Non-pigmented ciliary epithelial cell (primary cell): ENCODE data around the gene SCT.
"Not testable (repeated sequence)": the region's sequence is repeated elsewhere in the genome, so short reads cannot be mapped to it uniquely, and the experiment has no call there.

Experiments
- DNase-seq: peaks from one replicate; pipeline ENCODE4 v3.0.0-alpha.2; 2010; ENCODE audit warnings: low read depth

SCT gene, protein sequence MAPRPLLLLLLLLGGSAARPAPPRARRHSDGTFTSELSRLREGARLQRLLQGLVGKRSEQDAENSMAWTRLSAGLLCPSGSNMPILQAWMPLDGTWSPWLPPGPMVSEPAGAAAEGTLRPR

DNA sequence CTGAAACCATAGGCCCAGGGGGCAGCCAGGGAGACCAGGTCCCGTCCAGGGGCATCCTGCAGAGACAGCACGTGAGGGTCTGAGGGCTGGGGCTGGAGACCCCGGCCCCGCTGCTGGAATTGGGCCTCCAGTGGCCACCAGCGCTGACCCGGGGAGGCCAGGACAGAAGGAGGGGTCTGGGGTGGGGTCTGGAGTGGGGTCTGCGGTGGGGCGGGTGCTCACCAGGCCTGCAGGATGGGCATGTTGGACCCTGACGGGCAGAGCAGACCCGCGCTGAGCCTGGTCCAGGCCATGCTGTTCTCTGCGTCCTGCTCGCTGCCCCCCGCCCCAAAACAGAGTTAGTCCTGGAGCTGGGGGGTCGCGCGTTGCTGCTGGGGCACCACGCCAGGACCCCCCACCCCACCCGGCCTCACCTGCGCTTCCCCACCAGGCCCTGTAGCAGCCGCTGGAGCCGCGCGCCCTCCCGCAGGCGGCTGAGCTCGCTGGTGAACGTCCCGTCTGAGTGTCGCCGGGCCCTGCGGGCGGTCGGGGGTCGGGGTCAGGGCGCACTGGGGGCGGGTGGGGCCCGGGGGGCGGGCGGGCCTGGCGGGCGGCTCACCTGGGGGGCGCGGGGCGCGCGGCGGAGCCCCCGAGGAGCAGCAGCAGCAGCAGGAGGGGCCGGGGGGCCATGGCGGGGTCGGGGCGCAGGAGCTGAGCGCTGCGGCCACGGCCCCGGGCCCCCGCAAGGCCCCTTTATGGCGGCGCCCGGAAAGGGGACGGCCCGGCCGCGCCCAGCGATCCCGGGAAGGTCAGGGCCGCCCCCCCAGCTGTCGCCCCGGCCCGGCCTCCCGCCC lies at the start of gene SCT:
TSS of gene SCT (minus strand) at position 707 of the 833 bp plus-strand sequence. CDS start at position 669, 38 bp downstream.
- DNase-seq, result no peak

DNA sequence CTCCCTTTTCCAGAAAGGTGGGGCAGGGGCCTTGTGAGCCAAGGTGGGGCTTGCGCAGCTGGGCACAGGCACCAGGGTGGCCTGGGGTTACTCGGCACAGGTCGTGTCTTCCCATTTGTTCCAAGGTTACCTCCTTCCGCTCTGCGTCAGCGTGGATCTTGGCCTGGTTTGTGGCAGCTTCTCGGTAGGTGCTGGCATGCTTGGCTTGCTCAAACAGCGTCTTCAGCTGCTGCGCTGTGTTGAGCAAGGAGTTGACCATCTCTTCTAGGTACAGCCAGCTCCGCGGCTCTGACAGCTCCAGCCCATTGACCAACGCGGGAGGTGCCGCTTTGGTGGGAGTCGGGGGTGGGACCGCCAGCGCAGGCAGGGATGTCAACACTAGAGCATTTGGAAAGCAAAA lies 47.4 kb upstream of the SCT start:
- DNase-seq, result no peak

DNA sequence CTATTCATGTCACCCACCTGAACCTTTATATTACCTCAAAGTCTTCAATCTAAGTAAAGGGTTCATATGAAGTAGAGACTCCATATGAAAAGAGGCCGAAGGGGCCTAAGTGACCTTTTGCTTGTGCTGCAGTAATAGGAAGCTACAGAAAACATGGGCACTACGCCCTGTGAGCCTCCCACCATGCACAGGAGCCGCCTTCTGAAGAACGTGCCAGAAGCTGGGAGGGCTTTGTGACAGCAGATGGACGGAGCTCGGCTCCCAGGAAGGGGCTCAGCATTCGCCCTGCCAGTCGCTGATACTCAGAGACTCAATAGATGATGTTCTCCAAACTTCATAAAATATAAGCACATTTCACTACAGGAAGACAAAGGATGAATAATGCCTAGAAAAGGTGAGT lies 46.9 kb upstream of the SCT start:
- no peak for DNase-seq

DNA sequence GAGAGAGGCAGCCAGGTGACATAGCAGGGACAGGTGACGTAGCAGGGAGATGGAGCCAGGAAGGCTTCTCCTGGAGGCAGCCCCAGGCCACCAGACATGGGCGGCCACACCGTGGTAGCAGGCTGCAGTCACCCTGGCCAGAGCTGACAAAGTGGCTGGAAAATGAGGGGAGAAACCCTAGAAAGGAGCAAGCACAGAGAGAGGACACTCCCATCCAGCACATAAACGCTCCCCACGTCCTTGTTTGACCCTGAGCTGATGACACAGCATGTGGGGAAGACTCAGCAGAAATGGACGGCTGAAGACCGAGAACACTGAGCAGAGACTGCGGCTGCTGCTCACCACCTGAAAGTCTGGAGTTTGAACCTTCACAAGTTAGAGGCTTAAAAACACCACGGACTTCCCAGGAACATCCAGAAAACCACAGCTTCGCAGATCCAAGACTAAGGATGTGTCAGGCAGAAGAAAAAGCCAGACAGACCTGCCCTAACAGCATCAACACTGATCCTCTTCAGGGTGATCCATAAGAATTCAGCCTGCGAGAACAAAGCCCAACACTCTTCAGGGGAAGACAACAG lies 38.8 kb upstream of the SCT start:
- no peak for DNase-seq

DNA sequence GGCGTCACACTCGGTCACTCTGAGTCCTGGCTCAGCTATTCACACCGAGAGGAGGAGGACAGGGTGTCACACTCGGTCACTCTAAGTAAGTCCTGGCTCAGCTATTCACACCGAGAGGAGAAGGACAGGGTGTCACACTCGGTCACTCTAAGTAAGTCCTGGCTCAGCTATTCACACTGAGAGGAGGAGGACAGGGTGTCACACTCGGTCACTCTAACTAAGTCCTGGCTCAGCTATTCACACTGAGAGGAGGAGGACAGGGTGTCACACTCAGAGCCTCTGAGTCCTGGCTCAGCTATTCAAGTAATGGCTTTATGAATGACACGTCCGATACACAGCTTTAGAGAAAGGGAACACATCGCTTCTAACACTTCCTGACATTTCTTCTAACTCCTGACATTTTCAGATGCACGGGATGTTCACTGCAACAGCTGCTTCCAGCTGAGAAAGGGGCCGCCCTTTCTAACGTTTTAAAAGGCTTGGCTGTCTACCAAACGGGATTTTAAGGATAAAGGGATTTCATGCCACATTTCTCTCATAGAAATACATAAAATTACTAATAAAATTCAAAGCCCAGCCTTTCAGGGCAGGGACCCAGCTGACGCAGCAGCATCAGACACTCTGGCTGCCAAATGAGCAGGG lies 38.2 kb upstream of the SCT start:
- DNase-seq, result no peak

DNA sequence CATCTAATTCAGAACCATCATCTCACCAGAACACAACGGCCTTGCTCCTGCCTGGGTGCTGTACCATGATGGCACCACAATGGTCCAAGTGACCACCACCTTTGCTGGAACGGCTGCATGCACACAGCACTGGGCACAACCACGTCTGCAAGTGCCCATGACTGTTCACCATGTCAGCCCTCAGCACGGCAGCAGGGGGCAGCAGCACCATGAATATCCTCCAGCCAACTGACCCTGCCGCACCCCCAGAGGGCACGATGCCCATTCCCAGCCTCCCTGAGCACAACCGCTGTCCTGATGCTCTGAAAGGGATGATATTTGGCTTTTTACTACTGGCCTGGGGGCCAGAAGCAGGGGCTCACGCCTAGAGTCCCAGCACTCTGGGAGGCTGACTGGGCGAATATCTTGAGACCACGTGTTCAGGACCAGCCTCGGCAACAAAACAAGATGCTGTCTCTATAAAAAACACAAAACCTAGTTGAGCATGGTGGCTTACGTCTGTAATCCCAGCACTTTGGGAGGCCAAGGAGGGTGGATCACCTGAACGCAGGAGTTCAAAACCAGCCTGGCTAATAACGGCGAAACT lies 35.8 kb upstream of the SCT start:
- no peak for DNase-seq

DNA sequence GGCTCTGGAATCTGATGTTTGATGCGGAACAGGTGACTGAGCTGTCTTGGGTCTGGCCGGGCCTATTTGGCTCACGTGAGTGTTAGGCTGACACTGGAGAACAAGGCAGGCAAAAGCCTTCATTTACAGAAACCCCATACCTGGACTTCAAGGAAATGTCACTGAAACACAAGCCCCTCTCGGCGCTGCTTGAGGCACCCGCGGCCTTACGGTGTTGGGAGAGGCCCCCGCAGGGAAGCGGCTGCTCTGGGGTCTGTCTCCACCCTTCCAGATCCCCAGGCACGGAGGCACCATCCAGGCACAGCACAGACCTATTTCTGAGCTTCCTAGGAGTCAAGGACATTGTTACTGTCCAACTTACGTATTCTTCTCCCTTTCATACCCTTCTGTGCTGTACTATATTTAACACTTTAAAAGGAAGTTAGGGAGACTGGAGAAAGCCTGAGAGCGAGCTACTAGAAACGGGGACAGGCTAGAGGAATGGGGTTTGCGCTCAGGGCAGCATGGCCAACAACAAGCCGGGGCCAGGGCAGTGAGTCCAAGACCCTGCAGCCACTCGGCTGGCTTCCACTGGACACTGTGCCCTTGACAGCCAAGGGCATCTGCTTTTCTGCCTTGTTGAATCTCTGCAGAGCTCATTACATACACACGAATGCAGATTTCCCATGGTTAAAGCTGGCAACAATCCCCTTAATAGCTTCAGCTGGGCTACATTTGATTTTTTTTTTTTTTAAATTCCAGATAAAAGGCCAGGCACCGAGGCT lies 33.9 kb upstream of the SCT start:
- DNase-seq, result no peak

DNA sequence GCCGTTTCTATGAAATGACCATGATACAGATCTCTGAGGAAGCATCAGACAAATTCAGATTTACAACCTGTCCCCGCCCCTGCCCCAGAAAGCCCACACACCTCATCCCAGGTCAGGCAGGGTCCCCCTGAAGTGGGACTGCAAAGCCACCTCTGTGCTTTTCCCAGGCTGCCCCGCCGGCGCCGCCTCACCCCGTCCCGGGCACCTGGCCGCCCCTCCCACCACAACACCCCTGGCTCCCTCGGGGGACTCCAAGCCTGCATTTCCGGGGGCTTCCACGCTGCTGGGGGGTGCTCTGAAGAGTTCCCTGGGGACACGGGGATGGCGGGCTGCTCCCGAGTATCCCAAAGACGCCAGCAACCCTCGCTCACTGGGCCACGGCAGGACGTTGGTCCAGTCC lies 33.3 kb upstream of the SCT start:
- no peak for DNase-seq

DNA sequence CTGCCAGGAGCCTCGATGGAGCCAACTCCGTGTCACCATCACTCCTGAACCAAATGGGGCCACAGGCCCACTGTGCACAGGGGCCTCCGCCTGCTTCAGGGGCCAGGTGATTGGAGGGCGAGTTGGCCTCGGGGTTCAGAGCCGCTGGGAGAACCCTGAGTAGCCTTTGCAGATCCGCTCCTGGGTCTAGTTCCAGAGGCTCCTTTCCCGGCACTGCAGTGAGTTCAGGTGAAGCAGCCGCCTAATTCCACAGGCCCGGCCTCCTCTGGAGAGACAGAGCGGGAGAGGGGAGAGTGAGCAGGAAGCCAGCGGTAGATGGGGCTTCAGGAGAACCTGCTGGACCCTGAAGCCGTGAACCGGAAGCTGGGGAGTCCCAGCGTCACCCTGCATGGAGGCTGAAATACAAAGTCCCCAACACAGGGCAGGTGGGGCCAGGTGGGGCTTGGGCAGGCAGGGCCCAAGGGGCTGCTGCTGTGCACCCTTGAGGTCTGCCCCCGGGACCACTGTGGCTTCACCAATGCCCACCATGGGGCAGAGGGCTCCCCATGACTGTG lies 32.6 kb upstream of the SCT start:
- no peak for DNase-seq

DNA sequence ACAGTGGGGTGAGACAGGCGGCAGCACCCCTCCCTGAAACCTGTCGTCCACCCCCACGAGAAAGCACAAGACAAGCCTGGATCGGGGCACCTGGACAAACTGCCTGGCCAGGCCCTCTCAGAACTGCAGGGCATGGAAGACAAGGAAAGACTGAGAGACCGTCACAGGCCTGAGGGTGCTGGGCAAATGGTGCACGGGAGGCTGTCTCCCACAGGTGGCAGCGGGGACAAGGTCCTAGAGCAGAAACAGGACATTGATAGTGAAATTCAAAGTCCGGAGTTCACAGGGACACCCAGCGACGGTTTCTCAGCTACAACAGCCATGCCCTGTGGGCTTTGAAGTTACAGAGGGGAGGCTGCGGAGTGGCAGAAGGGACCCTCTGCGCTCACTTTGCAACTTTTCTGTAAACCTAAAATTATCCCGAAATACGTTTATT lies 30.7 kb upstream of the SCT start:
- DNase-seq, result no peak

DNA sequence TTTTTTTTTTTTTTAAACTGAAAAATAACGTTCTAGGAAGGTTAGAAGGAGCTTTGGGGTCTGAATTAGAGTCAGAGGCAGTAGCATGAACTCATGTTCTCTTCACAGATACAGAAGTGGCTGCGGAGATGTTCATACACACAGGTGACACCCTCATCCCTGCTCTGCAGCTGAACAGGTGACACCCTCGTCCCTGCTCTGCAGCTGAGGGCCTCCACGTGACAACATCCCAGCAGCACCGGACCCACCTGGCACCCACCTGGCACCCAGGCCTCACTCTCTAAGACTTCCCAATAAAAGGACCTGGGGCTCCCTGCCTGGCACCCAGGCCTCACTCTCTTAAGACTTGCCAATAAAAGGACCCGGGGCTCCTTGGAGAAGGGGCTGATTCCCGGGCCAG lies 29.9 kb upstream of the SCT start:
- no peak for DNase-seq

DNA sequence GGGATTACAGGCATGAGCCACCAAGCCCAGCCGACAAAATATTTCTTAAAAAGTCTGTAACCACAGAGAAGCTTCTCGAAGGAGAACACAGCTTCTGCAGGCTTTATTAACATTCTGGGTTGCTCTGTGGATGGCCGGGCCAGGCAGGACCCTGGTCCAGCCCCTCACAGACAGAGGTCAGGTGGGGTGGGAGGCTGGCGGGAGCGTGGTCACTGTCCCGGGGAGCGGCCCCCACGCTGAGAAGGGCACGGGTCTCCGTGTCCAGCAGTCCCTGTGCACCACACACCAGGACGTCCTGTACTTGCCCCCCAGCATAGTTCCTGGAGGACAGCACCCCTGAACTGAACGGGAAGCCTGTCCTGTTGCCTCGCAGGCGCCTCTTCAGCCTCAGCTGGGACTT lies 29.4 kb upstream of the SCT start:
- DNase-seq, result no peak

DNA sequence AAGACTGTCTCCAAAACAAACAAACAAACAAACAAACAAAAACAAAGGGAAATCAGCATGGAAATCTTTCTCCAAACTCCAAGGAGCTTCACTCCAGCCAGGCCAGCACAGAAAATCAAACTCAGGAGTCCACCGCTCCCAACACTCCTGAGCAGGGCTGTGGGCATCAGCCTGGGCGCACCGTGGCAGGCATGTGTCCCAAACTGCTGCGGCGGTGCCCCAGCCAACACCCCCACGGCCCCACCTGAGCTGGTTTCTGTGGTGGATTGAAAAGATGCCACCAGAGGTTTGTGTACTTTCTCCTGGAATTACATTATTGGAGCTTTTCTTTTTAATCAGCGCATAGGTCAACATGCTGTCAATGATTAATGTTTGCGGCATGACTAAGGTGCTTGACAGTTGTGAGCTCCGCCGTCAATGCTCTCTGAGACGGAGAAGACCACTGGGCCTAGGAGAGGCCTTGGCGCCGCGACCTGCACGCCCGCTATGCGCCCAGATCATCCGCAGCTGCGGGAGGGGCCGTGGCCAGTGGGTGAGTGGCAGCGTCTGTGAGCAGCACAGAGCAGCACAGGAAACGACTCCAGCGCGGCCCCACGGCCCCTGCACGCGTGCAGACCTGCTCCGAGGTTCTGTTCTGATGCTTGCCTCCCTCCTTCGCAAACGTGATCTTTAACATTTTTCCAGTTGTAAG lies 28.2 kb upstream of the SCT start:
- DNase-seq, result no peak

DNA sequence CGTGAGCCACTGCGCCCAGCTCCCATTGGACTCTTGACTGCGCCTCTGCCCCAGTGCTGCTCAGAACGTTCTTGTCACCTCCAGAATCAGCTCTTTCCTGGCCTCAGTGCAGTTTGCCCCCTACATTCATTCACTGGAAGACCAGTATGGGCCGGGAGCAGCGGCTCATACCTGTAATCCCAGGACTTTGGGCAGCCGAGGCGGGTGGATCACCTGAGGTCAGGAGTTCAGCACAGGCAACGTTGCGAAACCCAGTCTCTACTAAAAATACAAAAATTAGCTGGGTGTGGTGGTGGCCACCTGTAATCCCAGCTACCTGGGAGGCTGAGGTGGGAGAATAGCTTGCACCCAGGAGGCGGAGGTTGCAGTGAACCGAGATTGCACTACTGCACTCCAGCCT lies 27.5 kb upstream of the SCT start:
- not testable (repeated sequence) for DNase-seq

DNA sequence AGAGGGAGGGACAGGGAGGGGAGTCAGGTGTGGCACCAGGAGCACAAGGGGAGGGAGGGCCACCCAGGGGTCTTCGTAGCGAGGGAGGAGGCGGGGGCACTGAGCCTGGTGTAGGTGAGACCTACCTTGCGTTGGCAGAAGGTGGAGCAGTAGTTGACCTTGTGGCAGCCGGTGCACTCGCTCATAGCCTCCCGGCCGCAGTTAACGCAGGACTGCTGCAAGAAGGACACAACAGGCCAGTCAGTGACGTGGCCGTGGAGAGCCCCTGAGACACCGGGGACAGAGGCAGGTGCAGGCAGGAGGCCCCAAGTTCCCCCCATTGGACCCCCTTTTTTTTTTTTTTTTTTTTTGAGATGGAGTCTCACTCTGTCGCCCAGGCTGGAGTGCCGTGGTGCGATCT lies 26.9 kb upstream of the SCT start:
- no peak for DNase-seq

DNA sequence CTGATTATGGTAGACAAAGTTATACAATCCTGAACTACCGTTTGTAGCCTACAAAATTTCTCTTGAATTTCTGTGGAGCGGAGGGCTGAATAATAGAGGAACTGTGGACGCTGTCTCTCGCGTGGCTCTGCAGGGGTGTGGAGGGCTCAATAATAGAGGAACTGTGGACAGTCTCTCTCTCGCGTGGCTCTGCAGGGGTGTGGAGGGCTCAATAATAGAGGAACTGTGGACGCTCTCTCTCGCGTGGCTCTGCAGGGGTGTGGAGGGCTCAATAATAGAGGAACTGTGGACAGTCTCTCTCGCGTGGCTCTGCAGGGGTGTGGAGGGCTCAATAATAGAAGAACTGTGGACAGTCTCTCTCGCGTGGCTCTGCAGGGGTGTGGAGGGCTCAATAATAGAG lies 26.2 kb upstream of the SCT start:
- not testable (repeated sequence) for DNase-seq

DNA sequence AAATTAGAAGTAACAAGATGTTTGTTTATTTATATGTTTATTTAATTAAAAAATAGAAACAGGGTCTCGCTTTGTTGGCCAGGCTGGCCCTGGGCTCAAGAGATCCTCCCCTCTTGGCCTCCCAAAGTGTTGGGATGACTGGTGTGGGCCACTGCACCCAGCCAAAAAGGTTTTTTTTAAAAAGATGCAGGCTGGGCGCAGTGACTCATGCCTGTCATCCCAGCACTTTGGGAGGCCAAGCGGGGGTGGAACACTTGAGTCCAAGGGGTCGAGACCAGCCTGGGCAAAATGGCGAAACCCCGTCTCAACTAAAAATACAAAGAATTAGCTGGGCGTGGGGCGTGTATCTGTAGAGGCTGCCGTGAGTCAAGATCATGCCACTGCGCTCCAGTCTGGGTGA lies 23.5 kb upstream of the SCT start:
- no peak for DNase-seq

DNA sequence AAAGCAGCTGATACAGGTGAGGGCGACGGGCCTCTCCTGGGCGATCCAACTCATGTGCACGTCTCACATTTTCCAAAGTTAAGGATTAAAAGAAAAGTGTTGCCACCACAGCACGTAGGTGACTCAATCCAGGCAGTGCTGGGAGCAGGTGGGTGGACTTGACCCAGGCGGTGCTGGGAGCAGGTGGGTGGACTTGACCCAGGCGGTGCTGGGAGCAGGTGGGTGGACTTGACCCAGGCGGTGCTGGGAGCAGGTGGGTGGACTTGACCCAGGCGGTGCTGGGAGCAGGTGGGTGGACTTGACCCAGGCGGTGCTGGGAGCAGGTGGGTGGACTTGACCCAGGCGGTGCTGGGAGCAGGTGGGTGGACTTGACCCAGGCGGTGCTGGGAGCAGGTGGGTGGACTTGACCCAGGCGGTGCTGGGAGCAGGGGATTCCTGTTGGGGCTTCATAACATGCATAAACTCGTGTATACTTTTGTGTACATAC lies 20.7 kb upstream of the SCT start:
- DNase-seq, result not testable (repeated sequence)

DNA sequence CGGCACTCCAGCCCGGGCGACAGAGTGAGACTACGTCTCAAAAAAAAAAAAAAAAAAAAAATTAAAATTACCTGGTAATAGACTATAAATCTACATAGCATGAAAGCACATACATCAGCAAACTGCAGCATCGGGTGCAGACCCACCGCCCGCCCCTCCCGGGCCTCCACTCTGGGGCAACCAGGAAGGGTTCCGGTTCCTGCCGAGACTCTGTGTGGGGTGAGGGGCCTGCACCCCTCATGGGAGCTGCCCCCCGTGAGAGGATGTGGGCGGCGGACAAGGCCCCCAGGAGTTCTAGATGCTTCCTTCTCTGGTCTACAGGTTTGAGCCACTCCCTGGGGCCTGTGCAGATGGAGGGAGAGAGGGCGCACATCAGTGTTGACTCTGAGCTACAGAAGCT lies 19.2 kb upstream of the SCT start:
- no peak for DNase-seq

DNA sequence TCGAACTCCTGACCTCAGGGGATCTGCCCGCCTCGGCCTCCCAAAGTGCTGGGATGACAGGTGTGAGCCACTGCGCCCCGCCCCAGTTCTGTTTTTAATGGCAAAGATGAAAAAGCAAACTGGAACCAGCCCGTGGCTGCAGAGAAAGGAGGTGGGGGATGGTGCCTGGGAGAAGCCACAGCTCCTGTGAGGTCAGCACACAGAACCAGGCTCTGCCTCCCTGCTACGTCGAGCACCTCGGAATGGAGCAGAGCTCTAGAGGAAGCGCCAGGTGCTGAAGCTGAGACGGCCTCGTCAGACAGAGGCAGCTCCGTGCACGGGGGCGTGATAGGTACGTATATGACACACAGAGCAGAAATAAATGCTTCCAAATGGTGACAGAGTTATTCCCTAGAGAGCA lies 18.6 kb upstream of the SCT start:
- no peak for DNase-seq
